Transverse colon (tissue), 4 donors: ENCODE results near the gene KLHL42. TPM values are rescaled to one million over a fixed set of nuclear protein-coding genes. Genes with fewer than 3 reads are reported as not detected.
A peak's percentile ranks its signal among the peaks of the same experiment; 100 is the strongest.
"Not testable (repeated sequence)": the region's sequence is repeated elsewhere in the genome, so short reads cannot be mapped to it uniquely, and the experiment has no call there.

Experiments used
- DNase-seq: peaks from one replicate; pipeline ENCODE4 v3.0.0-alpha.2; 2019
- H3K27ac ChIP-seq, 4 donors: fragments of 200-600 bp; sonication (generic); 2 replicates each; pipeline ENCODE4 v1.5.1; 2016 to 2018; ENCODE audit warnings: inconsistent platforms in 4 of 4
- H3K27me3 ChIP-seq: fragments of 200-600 bp; sonication (generic); 2 replicates; pipeline ENCODE4 v1.5.1; 2017; ENCODE audit warnings: inconsistent platforms
- H3K36me3 ChIP-seq, 4 donors: fragments of 200-600 bp; sonication (generic); 2 replicates each; pipeline ENCODE4 v1.5.1; 2017 to 2019; ENCODE audit warnings: inconsistent platforms in 4 of 4
- H3K4me1 ChIP-seq, 4 donors: fragments of 200-600 bp; sonication (generic); 2 replicates each; pipeline ENCODE4 v1.5.1; 2017 to 2020; ENCODE audit warnings: inconsistent platforms in 4 of 4
- H3K4me3 ChIP-seq, 4 donors: fragments of 200-600 bp; sonication (generic); 1 replicate in 1 of 4; 2 replicates in 3 of 4; pipeline versions ENCODE4 v1.5.1 to v1.6.1; 2017 to 2019; ENCODE audit warnings: inconsistent platforms in 4 of 4
- H3K9me3 ChIP-seq, 2 donors: fragments of 200-600 bp; sonication (generic); 2 replicates each; pipeline ENCODE4 v1.5.1; 2017 to 2019; ENCODE audit warnings: inconsistent platforms in 2 of 2
- CTCF ChIP-seq, 5 experiments: fragments of 200-600 bp in 3 of 5; fragments of 450-650 bp in 2 of 5; sonication (generic) in 3 of 5; IDR thresholded peaks; 1 replicate in 2 of 5; 2 replicates in 3 of 5; pipeline ENCODE4 v1.5.1; 2016 to 2017; ENCODE audit warnings: antibody characterized with exemption in 5 of 5, inconsistent platforms in 3 of 5, mild to moderate bottlenecking in 2 of 5, moderate library complexity in 1 of 5
- EP300 ChIP-seq: sonication (generic); formaldehyde crosslinking; IDR thresholded peaks from one replicate; pipeline ENCODE4 v1.6.1; 2017; ENCODE audit warnings: antibody characterized with exemption, low read depth
- POLR2A ChIP-seq: fragments of 450-650 bp; IDR thresholded peaks from one replicate; pipeline ENCODE4 v1.6.1; 2016; ENCODE audit warnings: antibody characterized with exemption, mild to moderate bottlenecking, moderate library complexity
- POLR2AphosphoS5 ChIP-seq, 3 donors: sonication (generic); formaldehyde crosslinking; IDR thresholded peaks; one replicate each; pipeline ENCODE4 v1.6.1; 2016; ENCODE audit warnings: antibody characterized with exemption in 3 of 3
- WGBS, 2 donors: methylation state at CpG; one replicate each; pipeline ENCODE4 v1.1.5; 2018; ENCODE audit warnings: low coverage in 1 of 2; 5-methylcytosine and 5-hydroxymethylcytosine counted together
- in situ Hi-C, 4 donors: fragments of 200-750 bp; cut with MboI; loops; one replicate each; pipeline versions ENCODE4 v1.15.0 to v1.15.1; 2017; ENCODE audit warnings: low sequenced_read_pairs in 3 of 4, low pct_ligation_motif_present in 1 of 4, low pct_unique_long_range_greater_than_20kb in 1 of 4
- intact Hi-C: fragments of 100-400 bp; cut with DNase I; formaldehyde crosslinking; loops from one replicate; pipeline ENCODE4 v1.15.1; 2023; ENCODE audit warnings: low total_unique reads
- total RNA-seq, 4 donors: library from RNA; depleted of rRNA; stranded (reverse); fragments of >200 nt; gene quantifications; one replicate each; pipeline ENCODE4 v1.1.0, GENCODE V29; 2016

The KLHL42 gene
- 100 to 1,000 TPM in 1 of 4 donors, 10 to 100 TPM in 3; 14.7 to 104 (median 47.3) TPM for total RNA-seq

GRCh38 chr12:27779920-27780611 is at the start of gene KLHL42, which contains the start of gene MANSC4:
KLHL42 (plus strand) TSS chr12:27780233; CDS start chr12:27780331, 98 bp downstream.
MANSC4 (minus strand) TSS chr12:27780236; CDS start chr12:27771276, 8,960 bp downstream.
- H3K27ac ChIP-seq = peak within 1 kb of the TSS; percentile 86 to 96 (median 94)
- no peaks in the 10 kb centered on the region for H3K27me3 ChIP-seq
- peak within 1 kb of the TSS; percentile 74 to 95 (median 84) for H3K4me3 ChIP-seq
- no peak for TF ChIP-seq EP300
- TF ChIP-seq CTCF (IDR thresholded peaks at IDR 0.05) = peak in 1 of 5 experiments; percentile 11
- TF ChIP-seq POLR2AphosphoS5 (IDR thresholded peaks at IDR 0.05) = peak in 2 of 3 donors; percentile 18 to 30
- peak; percentile 33 for TF ChIP-seq POLR2A
- intact Hi-C loops = no loop called here
- peak; percentile 69 for DNase-seq
- 0% methylated on average over 59 of the region's 92 CpGs; no CpG with 5 or more reads in 1 of the 2 donors for WGBS, 2 donors
- H3K9me3 ChIP-seq = no peaks in the 10 kb centered on the region
- H3K36me3 ChIP-seq = no peaks in the 10 kb centered on the region
- in situ Hi-C loops = no loop called here
- peaks cover 0 to 39% (median 16%) of the 10 kb centered on the region in 4 donors for H3K4me1 ChIP-seq

GRCh38 chr12:27732281-27732680 is 47.8 kb upstream of the KLHL42 start:
- in situ Hi-C loops (loop anchor here in 3 of 4 donors (5.0 to 25.0 kb wide), 4 partner anchors 83 to 213 kb away; no protein-coding TSS in a partner anchor), intact Hi-C loops (loop anchor here (10.0 kb wide), 2 partner anchors 83 to 203 kb away; no protein-coding TSS in a partner anchor)
- no peaks in the 10 kb centered on the region for H3K9me3 ChIP-seq
- peaks cover 0 to 4% (median 0%) of the 10 kb centered on the region in 4 donors for H3K4me1 ChIP-seq
- peaks cover 0 to 21% (median 7%) of the 10 kb centered on the region in 4 donors for H3K36me3 ChIP-seq
- H3K4me3 ChIP-seq = no peak overlapping the region
- no peak overlapping the region for H3K27ac ChIP-seq
- no peaks in the 10 kb centered on the region for H3K27me3 ChIP-seq
- WGBS, 2 donors = 63 to 78% methylated on average over 2 of the region's 2 CpGs
- DNase-seq = no peak
- no peak for TF ChIP-seq POLR2A
- TF ChIP-seq EP300 = no peak
- peak in 3 of 5 experiments; percentile 15 to 43 (median 27) for TF ChIP-seq CTCF (IDR thresholded peaks at IDR 0.05)
- no peak for TF ChIP-seq POLR2AphosphoS5 (IDR thresholded peaks at IDR 0.05)

- in situ Hi-C loops = loop anchor here in 3 of 4 donors (5.0 to 25.0 kb wide), 4 partner anchors 82 to 212 kb away; no protein-coding TSS in a partner anchor
- Histone ChIP-seq H3K9me3 (no peaks in the 10 kb centered on the region), H3K4me1 (peaks cover 0 to 4% (median 0%) of the 10 kb centered on the region in 4 donors), H3K4me3 (no peak overlapping the region), H3K27me3 (no peaks in the 10 kb centered on the region), H3K36me3 (peaks cover 0 to 25% (median 11%) of the 10 kb centered on the region in 4 donors), H3K27ac (no peak overlapping the region)
- 35 to 46% methylated on average over 3 of the region's 3 CpGs for WGBS, 2 donors
- peak; percentile 35 for DNase-seq
- intact Hi-C loops = loop anchor here (10.0 kb wide), 2 partner anchors 82 to 202 kb away; no protein-coding TSS in a partner anchor
- TF ChIP-seq POLR2A (no peak), CTCF (IDR thresholded peaks at IDR 0.05) (peak; percentile 71 to 85 (median 79))
Measured at GRCh38 chr12:27733052-27733656, 46.9 kb upstream of the KLHL42 start.

GRCh38 chr12:27733791-27734190 is 46.2 kb upstream of the KLHL42 start:
- intact Hi-C loops = loop anchor here (10.0 kb wide), 2 partner anchors 81 to 201 kb away; no protein-coding TSS in a partner anchor
- in situ Hi-C loops = loop anchor here in 3 of 4 donors (5.0 to 25.0 kb wide), 4 partner anchors 81 to 211 kb away; no protein-coding TSS in a partner anchor
- peaks cover 0 to 30% (median 11%) of the 10 kb centered on the region in 4 donors for H3K36me3 ChIP-seq

GRCh38 chr12:27734321-27734720 is 45.7 kb upstream of the KLHL42 start:
- H3K9me3 ChIP-seq, H3K4me1 ChIP-seq, H3K27me3 ChIP-seq, DNase-seq, H3K4me3 ChIP-seq, H3K27ac ChIP-seq: not testable (repeated sequence)
- intact Hi-C loops = loop anchor here (10.0 kb wide), 2 partner anchors 80 to 200 kb away; no protein-coding TSS in a partner anchor
- WGBS, 2 donors = 94 to 96% methylated on average over 4 to 9 of the region's 9 CpGs
- in situ Hi-C loops = loop anchor here in 3 of 4 donors (5.0 to 25.0 kb wide), 4 partner anchors 80 to 210 kb away; no protein-coding TSS in a partner anchor
- peaks cover 0 to 34% (median 11%) of the 10 kb centered on the region in 4 donors for H3K36me3 ChIP-seq

More at GRCh38 chr12:27733791-27734190, 46.2 kb upstream of the KLHL42 start:
- H3K4me3 ChIP-seq = no peak overlapping the region
- WGBS, 2 donors = 91 to 100% methylated on average over 1 of the region's 1 CpG
- peaks cover 0 to under 1% (median 0%) of the 10 kb centered on the region in 4 donors for H3K4me1 ChIP-seq
- H3K27ac ChIP-seq = no peak overlapping the region
- no peaks in the 10 kb centered on the region for H3K27me3 ChIP-seq
- TF ChIP-seq POLR2A (no peak), EP300 (no peak), CTCF (IDR thresholded peaks at IDR 0.05) (no peak), POLR2AphosphoS5 (IDR thresholded peaks at IDR 0.05) (no peak)
- DNase-seq = no peak
- H3K9me3 ChIP-seq = no peaks in the 10 kb centered on the region
